Astrocyte of the cerebellum (primary cell): ENCODE data around the gene CFAP99.

Experiments
- DNase-seq: peaks from one replicate; pipeline ENCODE4 v3.0.0-alpha.2; 2011; ENCODE audit warnings: low read depth
- H3K4me3 ChIP-seq: 2 replicates; pipeline ENCODE4 v1.5.1; 2011; ENCODE audit warnings: mild to moderate bottlenecking, low read depth, low read length, moderate library complexity
- CTCF ChIP-seq: IDR thresholded peaks from 2 replicates; pipeline ENCODE4 v1.5.1; 2012; ENCODE audit warnings: low read length, low read depth, moderate library complexity, mild to moderate bottlenecking; ENCODE audit errors: missing control alignments
- in situ Hi-C: cut with HindIII; loops from 2 replicates; pipeline ENCODE4 v1.10.0; 2017; ENCODE audit warnings: low sequenced_read_pairs

CFAP99 gene

GRCh38 chr4:2501034-2501594, 82.4 kb downstream of the CFAP99 start:
- no peak for DNase-seq
- H3K4me3 ChIP-seq = no peak overlapping the region
- in situ Hi-C loops = no loop called here
- no peak for TF ChIP-seq CTCF

GRCh38 chr4:2503809-2504208, 85.1 kb downstream of the CFAP99 start:
- in situ Hi-C loops = no loop called here
- H3K4me3 ChIP-seq = no peak overlapping the region
- no peak for DNase-seq
- TF ChIP-seq CTCF = no peak

GRCh38 chr4:2507259-2507658, 88.5 kb downstream of the CFAP99 start:
- DNase-seq = no peak
- H3K4me3 ChIP-seq = no peak overlapping the region
- TF ChIP-seq CTCF = no peak
- in situ Hi-C loops = no loop called here

GRCh38 chr4:2507855-2508254, 89.1 kb downstream of the CFAP99 start:
- in situ Hi-C loops = no loop called here

GRCh38 chr4:2510351-2511259, 91.8 kb downstream of the CFAP99 start:
- TF ChIP-seq CTCF = no peak
- no peak for DNase-seq
- no peak overlapping the region for H3K4me3 ChIP-seq
- in situ Hi-C loops = no loop called here

More at GRCh38 chr4:2507855-2508254, 89.1 kb downstream of the CFAP99 start:
- no peak for TF ChIP-seq CTCF
- no peak for DNase-seq
- H3K4me3 ChIP-seq = no peak overlapping the region

GRCh38 chr4:2511645-2512131, 92.9 kb downstream of the CFAP99 start:
- no peak overlapping the region for H3K4me3 ChIP-seq
- in situ Hi-C loops = no loop called here
- no peak for TF ChIP-seq CTCF
- DNase-seq = no peak
